GM10847 (cell line): Measurements from ENCODE around the gene TAS2R41.

Experiments used
- POLR2A ChIP-seq: IDR thresholded peaks from 2 replicates; pipeline ENCODE4 v1.6.1; 2011; ENCODE audit not compliant: insufficient read length; ENCODE audit errors: extremely low read depth

The TAS2R41 gene, protein sequence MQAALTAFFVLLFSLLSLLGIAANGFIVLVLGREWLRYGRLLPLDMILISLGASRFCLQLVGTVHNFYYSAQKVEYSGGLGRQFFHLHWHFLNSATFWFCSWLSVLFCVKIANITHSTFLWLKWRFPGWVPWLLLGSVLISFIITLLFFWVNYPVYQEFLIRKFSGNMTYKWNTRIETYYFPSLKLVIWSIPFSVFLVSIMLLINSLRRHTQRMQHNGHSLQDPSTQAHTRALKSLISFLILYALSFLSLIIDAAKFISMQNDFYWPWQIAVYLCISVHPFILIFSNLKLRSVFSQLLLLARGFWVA

GRCh38 chr7:143477501-143478150, at the start of gene TAS2R41:
Gene TAS2R41 (plus strand): TSS chr7:143477873. CDS start chr7:143477873, 0 bp downstream.
- TF ChIP-seq POLR2A: no peak

DNA sequence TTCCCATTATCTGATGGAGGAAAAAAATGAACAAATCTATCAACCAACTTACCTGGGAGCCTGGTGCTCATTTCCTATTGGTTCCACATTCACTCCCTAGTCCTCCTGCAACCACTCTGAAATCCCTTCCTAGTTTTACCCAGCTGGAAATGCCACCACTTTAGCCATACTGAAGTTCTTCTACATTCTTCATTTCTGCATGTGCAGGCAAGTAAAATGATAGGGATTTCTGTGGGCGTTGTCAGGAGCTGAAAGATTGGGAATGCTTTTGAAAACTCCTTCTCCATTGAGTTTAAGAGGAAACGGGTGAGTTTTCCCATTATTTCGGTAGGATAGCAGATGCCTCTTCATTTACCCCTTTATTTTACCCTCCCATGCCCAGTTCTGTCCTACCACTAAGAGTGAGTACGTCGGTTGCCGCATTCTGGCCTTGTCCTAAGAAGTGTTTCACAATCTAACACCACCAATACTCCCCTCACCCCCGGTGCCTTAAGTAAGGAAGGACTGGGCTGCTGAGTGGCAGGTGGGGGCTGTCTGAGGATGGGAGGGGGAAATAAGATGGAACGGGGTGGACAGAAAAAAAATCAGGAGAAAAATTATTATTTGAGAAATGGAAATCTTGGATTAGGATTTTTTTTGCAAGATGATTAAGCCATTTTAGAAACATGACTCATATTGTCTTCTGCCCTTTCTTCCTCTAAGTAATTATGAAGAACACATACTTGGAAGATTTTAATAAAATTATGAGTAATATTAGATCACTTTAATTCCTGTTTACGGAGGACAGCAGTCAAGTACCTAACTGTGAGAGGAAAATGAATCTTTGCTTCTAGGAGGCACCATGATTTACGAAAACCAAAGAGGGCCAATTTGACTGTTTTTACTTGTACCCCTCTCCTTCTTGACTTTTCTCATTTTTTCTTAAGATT, 47.6 kb upstream of the TAS2R41 start:
- no peak for TF ChIP-seq POLR2A

- no peak for TF ChIP-seq POLR2A
These were observed 46.6 kb upstream of the TAS2R41 start for GRCh38 chr7:143431109-143431508.

GRCh38 chr7:143433759-143434158, 43.9 kb upstream of the TAS2R41 start:
- no peak for TF ChIP-seq POLR2A

DNA sequence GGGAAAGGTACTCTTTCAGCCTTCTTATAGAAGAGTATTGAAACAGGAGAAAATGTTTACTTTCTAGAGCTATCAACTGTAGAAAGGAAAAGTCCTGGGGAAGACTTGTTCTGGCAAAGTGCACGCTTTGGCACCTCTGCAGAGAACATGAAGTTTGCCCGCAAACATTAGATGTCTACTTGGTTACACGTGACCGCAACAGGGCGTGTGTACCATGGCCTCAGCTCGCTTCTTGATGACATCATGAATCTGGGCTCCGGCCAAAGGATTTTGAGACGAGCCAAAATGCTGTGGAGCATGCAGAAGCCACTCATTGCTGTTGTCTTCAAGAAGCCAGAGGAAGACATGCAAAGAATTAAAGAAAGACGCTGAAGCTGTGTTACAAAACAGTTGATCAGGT, 43.0 kb upstream of the TAS2R41 start:
- no peak for TF ChIP-seq POLR2A

GRCh38 chr7:143435266-143435665, 42.4 kb upstream of the TAS2R41 start:
- TF ChIP-seq POLR2A: no peak

DNA sequence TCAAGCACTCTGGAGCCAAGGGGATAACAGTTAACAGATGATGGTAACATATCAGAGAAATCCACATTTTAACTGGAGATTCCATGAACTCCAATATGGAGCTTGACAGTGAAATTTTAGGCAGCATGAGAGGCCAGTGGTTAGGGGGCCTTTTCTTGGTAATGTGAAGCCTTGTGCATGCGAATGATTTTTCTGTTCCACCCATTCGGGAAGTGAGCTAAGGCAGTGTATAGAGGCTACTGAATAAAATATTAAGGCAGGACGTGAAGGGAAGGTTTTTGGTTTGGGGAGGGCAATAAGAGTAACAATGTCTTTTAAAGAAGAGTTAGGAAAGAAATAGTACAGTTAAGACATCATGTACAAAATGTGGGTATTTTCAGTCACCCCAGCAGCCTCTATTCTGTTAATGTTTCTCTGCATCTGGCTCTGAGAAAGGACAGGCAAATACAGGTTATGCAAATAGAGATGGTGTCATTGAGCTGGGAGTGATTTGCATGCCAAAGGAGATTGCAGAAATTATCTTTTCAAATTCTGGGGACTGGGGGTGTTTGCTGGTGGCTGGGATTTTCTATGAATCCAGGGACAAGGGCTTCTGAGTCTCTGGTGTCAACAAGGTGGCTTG, 41.2 kb upstream of the TAS2R41 start:
- no peak for TF ChIP-seq POLR2A

DNA sequence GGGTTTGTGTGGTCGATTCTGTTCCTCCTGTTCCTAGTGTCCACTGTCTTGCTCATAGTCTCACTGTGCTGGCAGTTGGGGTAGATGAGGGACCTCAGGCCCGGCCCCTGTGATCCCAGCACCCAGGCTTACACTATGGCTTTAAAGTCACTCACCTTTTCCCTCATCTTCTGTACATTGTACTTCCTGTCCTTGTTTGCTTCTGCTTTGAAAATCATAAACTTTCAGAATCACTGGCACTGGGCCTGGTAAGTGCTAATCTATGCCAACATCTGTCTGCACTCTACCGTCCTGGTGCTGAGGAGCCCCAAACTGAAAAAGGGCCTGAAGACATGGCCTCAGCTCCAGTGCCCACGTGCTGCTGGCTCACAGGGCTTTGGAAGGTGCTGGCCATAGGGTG, 40.1 kb upstream of the TAS2R41 start:
- no peak for TF ChIP-seq POLR2A

DNA sequence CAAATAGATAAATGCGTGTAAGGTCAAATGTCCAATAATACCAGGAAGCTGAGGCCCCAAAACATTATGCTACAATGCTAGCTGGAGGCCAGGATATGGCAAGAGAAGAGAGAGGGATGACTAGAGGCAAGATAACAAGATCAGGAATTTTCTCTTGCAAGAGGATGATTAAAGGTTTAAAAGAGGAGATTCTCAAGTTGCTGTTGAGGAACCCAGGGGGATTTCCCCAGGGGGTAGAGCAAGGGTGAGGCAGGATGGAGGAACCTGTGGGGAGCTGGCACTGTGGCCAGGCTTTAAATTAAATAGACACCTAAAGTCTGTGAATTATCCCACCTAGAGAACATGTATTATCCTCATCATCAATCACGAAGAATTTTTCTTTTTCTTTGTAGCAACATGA, 37.8 kb upstream of the TAS2R41 start:
- TF ChIP-seq POLR2A: no peak

GRCh38 chr7:143443153-143443552, 34.5 kb upstream of the TAS2R41 start, which contains the start of gene TAS2R60:
Gene TAS2R60 (plus strand): TSS chr7:143443453. CDS start chr7:143443453, 0 bp downstream.
- no peak for TF ChIP-seq POLR2A

GRCh38 chr7:143444063-143444782, 33.5 kb upstream of the TAS2R41 start:
- no peak for TF ChIP-seq POLR2A

- no peak for TF ChIP-seq POLR2A
These were observed 32.9 kb upstream of the TAS2R41 start for GRCh38 chr7:143444785-143445184.

- no peak for TF ChIP-seq POLR2A
These were observed 30.2 kb upstream of the TAS2R41 start for GRCh38 chr7:143447466-143447865.

GRCh38 chr7:143448429-143448828, 29.2 kb upstream of the TAS2R41 start:
- no peak for TF ChIP-seq POLR2A
